Activated T-helper 1 cell treated with Interleukin-2 at 50 U/mL for 16 hours (primary cell): ENCODE results near the gene NECTIN1.

ENCODE experiments used
- DNase-seq: peaks from one replicate; pipeline ENCODE4 v3.0.0-alpha.2; 2020; ENCODE audit warnings: low read depth

The NECTIN1 gene

DNA sequence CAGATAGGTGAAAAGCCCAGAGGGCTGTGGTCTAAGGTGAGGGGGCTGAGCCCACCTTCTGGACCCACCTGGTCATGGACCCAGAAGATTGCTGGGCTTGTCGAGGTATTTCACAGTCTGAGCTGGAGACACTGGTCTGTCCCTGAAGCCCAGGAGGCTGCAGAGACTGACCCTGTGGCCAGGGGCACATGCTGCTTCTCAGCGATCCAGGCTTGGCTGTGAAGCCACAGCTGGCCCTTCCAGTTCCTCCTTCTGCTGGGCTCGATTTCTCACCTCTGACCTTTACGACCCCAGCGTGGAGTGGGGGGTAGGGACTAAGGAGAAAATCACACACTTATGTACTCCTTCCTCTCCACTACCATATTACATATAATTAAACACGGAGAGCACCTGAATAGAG lies 88.5 kb downstream of the NECTIN1 start:
- DNase-seq: no peak

DNA sequence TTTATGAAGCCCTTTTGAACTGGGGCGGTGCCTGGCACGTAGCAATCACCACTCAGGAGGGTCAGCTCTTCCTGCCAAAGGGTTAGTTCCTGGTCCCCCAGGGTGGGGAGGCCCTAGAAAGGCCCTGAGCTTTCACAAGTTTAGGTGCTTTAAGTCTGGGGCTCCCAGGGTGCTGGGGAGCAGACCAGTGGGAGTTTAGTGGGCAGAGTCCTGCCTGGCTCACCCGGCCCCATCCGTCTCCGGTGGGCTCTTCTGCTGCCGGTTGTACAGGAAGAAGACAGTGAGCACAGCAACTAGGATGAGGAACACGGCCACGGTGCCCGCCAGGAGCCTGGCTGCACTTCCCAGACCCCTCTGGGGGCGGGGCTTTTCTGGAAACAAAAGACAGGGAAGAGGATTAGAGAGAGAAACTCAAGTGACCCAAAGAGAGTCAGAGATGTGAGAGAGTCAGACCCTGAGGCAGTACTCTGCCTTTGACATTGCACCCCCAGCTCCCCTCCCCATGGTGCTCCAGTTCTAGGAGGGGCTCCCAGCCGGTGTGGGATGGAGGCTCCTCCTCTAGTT lies 89.3 kb downstream of the NECTIN1 start:
- no peak for DNase-seq

DNA sequence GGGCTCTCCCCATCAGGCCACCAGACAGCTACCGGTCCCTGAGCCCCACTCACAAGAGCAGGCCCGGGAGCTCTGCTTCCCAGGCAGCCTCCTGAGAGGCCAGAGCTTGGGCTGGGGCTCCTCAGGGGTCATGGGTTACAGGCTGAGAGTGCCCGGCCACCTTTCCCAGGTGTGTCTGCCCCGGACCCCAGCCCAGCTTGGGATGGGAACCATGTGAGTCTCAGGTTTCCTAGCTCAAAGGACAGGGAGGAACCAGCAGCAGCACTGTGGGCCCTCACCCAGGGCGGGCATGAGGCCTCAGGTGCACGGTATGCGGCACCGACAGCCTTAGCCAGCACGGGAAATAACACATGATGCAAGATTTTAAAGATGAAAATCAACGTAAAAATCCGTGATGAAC lies 90.1 kb downstream of the NECTIN1 start:
- DNase-seq: no peak

DNA sequence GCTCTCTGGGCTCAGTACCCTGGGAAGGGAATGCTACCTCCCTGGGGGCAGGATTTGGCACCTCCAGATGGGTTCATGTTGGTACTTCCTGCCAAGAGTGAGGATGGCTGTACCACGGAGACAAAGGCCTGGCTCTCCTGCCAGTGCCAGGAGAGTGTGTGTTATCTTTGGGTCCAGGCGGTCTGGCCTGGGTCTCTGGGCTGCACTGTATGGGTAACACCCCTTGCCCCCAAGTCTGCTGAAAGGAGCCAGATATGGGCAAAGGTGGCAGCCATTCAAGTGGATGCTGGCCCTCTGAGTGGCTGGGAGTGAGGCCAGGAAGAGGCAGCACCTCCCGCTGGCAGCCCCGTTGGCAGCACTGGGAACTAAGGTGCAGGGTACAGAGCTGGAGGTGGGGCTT lies 91.5 kb downstream of the NECTIN1 start:
- no peak for DNase-seq

DNA sequence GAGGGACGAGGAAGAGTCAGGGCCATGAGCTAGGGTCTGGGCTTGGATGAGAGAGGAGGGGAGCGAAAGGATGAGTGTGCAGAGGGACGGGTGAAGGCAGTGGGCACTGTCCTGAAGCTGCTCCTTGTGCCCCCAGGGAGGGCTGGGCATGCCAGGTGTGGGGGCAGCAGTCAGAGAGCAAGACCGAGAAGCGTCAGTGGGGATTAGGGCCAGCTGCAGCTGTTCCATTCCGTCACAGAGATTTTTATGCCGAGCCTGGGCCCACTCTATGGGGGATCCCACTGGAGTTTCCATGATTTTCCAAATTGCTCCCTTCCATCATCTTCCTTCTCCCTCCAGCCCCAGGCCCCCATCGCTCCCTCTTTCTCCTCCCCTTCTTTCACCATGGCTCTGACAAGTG lies 93.2 kb downstream of the NECTIN1 start:
- no peak for DNase-seq

DNA sequence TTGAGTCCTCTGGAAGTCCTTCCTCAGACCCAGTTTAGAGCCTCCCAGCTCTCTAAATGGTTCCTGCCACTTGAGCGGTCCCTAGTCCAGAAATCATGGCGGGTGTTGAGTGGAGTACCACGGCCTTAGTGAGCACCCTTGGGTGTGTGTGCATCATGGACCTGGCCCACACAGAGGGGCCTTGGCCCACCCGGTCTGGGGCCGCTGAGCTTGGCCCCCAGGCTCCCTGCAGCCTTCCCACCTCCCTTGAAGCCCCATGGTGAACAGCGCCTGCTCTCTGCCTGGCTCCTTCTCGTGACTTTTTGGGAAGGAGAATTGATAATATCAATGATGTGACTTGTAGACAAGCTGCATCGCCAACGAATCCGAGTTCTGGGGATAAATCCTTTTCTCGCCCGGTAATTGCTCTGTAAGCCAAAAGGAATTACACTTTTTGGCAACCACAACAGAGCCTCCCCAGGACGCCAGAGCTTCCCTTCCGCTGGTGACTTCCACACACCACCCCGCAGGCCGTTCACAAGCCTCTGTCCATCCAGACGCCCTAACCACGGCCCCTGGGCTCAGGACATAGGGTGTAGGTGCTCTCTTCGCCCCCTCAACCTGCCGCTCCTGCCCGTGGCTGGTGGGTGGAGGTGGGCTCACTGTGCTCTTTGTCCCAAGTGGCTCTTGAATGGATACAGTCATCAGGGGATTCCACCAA lies 93.8 kb downstream of the NECTIN1 start:
- DNase-seq: no peak

DNA sequence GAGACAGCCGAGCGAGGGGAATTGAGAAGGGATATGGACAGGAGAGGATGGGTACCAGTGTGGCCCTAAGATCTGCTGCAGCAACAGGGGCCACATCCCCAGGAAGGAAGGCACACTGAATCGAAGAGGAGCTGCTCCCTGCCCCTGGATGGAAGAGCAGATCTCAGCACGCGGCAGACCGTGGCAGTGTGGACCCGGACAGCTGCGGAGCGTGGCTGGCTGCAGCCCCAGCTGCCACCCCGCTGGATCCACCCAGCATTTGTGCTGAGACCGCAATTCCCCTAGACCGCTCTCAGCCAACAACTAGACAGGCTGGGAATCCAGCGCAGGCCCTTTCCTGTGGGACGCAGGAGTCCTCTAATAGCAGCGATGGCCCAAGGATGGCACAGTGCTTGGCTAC lies 94.7 kb downstream of the NECTIN1 start:
- no peak for DNase-seq

DNA sequence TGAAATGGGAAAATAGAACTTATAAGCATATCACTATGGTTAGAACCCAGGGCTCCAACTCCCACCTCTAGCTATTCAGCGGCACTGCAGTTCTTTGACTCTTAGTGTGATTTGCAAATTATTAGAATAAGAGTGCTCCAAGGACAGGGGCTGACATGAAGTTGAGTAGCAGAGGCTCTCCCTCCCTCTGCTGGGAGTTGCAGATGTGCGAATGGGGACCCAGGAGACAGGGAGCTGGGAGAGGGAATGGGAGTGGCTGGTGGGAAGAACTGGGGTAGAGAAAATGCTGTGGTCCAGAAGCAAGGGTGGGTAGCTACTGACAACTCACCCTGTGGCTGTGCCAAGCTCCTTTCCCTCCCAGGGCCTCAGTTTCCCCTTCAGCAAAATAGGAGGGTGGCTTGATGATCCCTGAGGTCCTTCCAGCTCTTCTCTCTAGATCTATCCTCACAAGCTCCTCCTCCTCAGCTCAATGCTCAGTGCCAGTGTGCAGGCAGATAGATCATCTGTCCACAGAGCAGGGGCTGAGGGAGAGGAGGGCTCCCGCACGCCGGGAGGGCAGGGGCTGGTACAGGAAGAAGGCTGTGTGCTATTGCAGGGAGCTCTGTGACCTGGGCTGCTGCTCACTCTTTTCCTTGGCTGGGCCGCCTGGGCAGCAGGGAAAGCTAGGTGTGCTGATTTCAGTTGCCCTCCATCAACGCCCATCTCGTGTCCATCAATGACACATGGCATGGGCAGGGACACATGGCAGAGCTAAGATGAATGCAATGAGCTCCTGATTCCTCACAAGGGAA lies 99.0 kb downstream of the NECTIN1 start:
- no peak for DNase-seq

DNA sequence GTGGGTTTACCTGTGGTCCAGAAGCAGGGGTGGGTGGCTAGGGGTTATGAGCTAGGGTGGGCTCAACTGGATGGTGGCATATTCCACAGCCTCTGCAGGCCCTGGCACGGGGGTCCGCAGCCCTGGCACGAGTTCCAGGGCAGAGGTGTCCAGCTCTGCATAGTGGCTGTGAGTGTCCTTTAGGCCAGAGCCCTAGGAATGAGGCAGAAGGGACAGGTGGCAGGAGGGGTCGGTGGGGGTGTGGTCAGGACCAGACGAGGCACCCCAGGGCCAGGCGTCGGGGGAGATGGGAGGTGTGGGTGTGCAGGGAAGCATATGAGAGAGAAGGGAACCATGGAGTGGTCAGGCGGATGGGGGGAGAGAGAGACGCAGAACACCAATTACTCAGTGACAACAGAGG lies 99.9 kb downstream of the NECTIN1 start:
- no peak for DNase-seq

DNA sequence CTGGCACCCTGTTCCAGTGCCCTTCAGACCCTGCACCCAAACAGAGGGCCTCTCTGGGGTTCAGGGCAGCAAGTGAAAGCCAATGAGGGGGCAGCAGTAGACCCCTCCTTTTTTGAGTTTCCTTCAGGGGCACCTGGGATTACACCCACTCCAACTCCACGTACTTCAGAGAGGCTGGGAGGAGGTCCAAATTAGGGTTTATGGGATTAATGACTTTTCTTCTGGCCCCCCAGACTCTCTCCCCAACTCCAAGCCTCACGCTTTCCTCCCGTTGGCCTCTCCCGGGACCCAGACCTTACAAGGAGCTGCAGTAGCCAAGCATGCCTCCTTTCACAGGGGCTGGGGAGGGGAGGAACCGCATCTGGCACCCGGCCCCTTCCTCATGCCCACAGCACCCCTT lies 101.7 kb downstream of the NECTIN1 start:
- DNase-seq: no peak

DNA sequence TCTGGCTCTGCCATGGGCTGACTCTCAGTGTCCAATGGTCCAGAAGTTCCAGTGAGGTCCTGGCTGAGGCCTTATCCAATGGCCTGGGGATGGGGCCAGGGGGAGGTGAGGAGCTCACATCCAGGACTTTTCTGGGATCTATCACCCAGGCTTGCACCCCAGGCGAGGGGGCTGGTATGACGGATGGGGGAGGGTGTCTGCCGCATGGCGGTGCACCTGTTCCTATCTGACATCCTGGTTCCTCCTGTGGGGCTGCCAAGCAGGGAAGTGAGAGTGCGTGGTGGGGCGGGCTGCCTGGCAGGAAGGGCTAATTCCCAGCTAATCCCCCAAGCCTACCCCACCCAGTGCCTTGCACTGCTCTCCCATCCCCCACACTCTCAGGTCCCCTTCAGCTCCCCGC lies 102.1 kb downstream of the NECTIN1 start:
- no peak for DNase-seq

DNA sequence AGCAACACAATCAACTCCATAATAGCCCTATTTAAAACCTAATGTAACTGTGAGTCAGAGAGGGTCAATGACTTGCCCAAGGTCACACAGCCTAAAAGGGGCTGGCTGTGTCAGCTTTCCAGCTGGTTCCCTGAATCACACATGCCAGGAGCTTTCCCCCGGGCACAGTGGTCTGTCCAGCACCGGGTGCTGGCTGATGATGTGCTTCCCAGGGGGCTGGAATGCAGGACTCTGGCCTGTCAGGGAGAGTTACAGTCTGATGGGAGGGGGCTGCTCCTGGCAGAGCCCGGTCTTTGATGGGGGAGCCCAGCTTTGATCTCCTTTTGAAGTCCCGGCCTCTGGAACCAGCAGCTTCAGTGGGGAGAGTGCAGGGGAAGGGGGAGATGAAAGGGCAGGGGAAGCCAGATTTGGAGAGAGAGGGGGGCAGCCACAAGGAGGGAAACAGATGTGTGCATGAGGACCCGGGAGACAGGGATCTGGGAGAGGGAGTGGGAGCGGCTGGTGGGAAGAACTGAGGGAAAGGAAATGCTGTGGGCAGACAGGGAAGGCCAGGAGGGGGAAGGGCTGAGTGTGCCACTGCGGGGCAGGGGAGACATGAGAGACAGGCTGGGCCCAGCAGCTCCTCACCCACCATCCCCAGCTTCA lies 102.7 kb downstream of the NECTIN1 start:
- no peak for DNase-seq

DNA sequence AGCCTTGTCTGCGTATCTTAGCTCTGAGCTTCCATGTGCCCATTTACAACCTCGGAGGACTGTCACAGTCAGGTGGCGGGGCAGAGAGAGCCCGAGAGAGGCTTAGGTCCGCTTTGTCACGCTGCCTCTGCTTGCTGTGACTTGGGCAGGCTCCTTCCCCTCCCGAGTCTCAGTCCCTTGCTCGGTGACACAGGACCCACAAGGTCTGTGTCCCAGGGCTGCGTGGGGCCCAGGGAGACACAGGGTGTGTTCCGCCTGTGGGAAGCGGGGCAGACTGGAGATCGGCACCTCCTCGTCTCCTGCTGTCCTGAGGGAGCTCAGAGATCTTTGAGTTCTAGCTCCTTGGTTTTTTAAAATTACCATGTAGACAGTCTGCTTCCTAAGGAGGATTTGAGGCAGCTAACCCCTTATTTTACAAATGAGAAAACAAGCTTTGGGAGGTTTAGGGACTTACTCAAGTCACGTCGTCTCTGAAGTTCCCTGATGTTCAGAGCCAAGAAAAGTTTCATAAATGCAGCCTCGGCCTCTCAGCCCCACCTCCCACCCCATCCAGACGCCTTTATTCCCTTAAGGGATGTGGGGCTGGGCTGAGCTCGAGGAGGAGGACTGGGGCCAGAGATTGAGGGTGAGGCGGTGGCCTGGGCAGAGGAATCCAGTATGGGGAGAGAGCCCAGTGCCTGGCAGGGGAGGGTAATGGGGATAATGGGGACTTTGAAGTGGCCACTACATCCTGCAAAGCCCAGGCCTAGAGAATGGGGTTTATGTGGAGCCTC lies 103.6 kb downstream of the NECTIN1 start:
- no peak for DNase-seq

DNA sequence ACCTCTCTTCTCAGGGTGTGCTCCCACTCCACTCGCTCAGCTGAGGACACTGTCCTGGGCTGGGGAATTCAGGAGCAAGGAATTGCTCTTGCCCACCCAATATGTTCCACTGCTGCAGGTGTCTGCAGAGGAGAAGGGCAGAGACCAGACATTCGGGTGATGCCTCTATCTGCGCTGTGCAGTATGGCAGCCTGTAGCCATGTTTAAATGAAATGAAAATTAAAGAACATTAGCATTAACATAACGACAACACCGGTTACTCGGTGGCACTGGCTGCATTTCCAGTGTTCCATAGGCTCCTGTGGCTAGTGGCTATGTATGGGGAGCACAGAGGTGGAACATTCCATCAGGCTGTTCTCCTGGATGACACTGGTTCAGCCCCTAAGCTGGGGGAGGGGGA lies 104.4 kb downstream of the NECTIN1 start:
- no peak for DNase-seq

DNA sequence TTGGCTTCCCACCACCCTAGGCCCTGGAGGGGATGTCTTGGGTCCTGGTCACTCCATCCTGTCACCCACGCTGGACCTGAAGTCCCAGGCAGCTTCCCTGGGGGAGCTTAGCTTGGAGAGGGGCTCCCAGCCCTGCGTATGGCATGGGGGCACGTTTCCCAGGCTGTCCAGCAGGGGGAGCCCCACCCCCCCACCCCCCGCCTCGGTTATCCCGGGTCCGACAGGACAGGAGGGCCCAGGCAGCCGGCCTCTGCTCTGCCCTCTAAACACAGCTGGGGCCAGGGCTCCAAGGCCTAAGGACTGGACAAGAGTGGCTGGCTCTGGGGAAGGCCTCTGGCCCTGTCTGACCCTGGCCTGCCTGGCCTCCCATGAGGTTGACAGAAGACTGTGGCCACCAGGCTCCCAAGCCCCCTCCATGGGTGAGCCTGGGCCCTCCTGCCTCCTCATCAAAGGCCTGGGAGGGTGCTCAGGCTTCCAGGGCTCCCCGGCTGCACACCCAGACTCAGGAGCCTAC lies 104.8 kb downstream of the NECTIN1 start:
- no peak for DNase-seq

DNA sequence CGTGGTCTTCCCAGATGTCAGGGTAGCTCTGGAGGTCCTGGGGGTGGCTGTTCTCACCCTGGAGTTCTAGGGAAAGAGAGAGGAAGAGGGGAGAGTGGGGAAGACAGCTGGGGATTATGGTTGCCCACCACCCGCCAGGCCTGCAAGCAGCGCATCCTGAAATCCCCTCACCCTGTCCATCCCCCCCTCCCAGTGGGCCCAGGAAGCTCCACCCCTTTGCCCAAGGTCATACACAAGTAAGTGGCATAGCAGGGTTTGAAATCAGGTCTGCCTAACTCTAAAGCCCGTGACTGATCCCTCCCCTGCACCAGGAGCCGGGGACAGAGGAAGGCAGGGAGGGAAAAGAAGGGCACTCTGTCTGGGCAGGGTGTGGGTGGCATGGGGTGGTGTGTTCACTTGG lies 105.3 kb downstream of the NECTIN1 start:
- no peak for DNase-seq

DNA sequence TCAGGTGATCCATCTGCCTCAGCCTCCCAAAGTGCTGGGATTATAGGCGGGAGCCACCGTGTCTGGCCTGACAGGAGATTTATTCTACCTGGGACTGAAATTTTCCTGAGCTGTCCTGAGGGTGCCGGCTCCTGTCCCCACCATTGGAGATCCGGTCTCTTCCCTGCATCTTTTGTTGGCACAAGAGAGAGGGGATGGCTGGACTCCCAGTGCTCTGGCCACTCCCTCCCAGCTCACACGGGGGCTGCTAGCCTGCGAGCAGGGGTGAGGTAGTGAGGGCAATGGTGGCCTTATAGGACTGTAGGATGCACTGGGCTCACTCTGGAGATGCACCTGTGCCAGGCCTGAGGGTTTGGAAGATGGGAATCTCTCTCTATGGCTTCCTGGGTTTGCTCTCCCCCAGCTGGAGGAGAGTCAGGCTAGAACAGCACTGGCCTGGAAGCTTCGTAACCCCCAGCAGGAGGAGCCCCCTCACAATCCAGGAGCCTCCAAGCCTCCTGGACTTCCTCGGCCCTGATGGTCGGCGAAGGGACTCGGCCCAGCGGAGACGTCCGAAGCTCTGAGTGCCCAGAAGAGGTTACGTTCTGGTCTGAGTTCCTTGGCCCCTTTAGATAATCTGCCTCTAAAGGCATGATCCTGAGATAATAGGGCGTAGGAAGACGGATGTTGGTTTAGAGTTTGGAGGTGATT lies 106.4 kb downstream of the NECTIN1 start:
- DNase-seq: no peak

DNA sequence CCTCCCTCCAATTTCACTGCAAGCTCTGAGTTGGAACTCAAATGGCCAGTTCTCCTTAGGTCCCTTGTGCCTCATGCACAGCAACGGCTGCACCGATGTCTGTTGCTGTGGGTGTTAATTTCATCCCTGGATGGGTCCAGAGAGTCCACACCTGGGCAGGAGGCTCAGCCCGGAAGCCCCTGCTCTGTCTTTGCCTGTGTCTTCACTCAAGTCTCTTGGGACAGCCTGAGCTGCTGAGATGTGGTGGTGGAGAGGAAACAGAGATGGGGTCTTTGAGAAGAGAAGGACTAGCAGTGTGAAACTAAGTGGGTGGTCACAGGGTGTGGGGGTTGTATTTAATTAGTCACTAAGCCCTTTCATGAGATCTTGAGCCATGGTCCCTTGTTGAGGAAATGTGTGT lies 109.3 kb downstream of the NECTIN1 start:
- DNase-seq: no peak

DNA sequence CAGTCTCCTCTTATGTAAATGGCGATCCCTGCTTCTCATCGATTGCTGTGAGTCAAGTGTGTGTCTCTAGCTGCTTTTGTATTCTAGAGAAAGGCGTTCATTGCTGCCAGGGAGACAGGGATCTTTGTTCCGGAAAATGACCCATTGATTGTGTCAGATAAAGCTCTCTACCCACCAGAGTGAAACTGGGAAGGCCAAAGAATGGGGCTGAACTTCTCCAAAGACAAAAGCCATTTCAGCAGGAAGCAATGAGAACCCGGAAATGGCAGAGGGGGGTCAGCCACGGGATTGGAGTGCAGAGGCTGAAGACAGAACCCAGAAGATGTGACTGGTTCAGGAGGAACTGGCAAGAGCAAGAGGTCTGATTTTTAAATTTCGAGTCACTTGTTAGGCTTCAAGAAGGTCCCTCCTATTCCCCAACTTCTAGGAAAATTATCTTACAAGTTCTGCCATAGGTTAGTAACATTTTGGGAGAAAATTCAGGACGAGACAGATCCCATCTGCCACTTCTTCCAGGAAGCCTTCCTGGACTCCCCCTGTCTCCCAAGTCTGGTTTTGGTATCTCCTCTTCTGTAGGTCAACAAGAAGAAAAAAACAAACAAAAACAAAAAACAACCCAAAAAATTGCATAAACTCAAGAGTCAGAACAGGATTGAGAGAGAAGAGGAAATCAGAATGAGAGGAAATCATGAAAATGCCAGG lies 110.6 kb downstream of the NECTIN1 start:
- DNase-seq: no peak

DNA sequence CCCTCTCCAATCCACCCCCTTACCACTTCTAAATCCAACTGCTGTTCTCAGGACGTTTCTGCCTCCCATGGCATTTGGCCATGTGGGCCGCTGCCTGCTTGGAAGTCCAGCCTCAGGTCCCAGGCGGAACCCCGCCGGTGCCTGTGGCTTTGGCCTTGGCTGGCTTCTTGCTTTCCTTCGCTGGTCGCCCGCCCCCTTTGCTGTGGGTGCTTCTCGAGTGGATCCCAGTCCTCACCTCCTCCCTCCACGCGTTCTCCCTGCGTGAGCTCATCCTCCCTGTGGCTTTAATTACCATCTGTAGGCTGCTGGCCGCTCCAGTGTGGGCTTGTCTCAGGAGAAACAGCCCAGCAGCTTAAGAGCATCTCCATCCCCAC lies 111.7 kb downstream of the NECTIN1 start:
- DNase-seq: no peak
